GM12875 (cell line): ENCODE measurements around the gene COG2.

Experiments used
- H3K4me3 ChIP-seq: one replicate; pipeline ENCODE4 v1.5.1; 2011; ENCODE audit warnings: low read depth, low read length, control low read depth
- TF ChIP-seq, protein P1 (sequence below): IDR thresholded peaks from 2 replicates; pipeline ENCODE4 v1.5.1; 2011; ENCODE audit warnings: low read depth, mild to moderate bottlenecking, control low read depth, inconsistent platforms, low read length, moderate library complexity, borderline replicate concordance; ENCODE audit not compliant: insufficient read depth

Gene COG2, protein sequence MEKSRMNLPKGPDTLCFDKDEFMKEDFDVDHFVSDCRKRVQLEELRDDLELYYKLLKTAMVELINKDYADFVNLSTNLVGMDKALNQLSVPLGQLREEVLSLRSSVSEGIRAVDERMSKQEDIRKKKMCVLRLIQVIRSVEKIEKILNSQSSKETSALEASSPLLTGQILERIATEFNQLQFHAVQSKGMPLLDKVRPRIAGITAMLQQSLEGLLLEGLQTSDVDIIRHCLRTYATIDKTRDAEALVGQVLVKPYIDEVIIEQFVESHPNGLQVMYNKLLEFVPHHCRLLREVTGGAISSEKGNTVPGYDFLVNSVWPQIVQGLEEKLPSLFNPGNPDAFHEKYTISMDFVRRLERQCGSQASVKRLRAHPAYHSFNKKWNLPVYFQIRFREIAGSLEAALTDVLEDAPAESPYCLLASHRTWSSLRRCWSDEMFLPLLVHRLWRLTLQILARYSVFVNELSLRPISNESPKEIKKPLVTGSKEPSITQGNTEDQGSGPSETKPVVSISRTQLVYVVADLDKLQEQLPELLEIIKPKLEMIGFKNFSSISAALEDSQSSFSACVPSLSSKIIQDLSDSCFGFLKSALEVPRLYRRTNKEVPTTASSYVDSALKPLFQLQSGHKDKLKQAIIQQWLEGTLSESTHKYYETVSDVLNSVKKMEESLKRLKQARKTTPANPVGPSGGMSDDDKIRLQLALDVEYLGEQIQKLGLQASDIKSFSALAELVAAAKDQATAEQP

GRCh38 chr1:230642263-230642959, at the start of gene COG2:
COG2 (plus strand) TSS chr1:230642481; CDS start chr1:230642607, 126 bp downstream.
- TF ChIP-seq, protein P1, sequence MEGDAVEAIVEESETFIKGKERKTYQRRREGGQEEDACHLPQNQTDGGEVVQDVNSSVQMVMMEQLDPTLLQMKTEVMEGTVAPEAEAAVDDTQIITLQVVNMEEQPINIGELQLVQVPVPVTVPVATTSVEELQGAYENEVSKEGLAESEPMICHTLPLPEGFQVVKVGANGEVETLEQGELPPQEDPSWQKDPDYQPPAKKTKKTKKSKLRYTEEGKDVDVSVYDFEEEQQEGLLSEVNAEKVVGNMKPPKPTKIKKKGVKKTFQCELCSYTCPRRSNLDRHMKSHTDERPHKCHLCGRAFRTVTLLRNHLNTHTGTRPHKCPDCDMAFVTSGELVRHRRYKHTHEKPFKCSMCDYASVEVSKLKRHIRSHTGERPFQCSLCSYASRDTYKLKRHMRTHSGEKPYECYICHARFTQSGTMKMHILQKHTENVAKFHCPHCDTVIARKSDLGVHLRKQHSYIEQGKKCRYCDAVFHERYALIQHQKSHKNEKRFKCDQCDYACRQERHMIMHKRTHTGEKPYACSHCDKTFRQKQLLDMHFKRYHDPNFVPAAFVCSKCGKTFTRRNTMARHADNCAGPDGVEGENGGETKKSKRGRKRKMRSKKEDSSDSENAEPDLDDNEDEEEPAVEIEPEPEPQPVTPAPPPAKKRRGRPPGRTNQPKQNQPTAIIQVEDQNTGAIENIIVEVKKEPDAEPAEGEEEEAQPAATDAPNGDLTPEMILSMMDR = peak; percentile 99
- peak within 1 kb of the TSS; percentile 95 for H3K4me3 ChIP-seq

DNA sequence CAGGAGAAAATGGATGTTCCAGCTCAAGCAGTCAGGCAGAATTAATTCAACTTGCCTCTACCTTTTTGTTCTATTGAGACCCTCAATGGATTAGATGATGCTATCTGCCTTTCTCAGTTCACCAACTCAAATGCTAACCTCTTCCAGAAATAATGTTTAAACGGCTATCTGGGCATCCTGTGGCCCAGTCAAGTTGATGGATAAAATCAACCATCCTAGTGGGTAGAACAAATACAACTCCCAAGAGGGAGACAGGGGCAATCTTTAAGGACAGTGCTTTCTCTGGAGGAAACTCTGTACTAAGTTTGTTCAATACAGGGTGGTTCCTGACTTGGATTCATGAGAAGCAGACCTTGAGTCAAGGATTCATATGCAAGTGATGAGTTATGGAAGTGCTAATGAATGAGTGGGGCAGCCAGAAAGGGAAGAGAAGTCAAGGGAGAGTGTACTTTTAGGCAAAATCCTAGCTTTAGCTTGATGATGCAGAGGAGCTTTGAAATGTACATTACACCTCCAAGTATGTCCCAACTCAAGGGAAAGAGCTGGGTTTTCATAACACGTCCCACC, 49.4 kb upstream of the COG2 start:
- no peak overlapping the region for H3K4me3 ChIP-seq
- TF ChIP-seq, protein P1 = no peak

DNA sequence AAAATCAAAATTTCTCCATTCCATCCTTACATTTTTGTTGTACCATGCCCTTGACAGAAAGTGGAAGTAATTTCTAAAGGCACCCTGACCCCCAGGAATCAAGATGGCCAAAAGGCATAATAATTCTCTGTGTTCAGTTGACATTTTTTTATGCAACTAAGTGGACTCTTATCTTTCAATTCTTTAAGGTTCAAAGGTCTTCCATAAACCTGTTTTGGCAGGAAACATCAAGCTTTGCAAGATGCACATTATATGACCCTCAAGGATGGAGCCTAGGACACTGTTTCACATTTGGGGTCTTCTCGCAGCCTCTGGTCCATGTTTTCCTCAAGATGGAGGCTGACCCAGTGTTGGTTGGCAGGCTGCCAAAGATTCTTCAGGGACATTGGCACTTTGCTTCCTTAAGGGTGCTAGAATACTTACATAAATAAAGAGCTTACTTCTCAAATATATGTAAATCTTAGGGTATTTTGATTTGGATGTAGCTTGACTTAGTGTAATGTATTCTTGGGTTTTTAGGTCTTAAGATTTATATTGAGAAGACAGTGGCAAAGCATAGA, 48.0 kb upstream of the COG2 start:
- TF ChIP-seq, protein P1 = no peak
- H3K4me3 ChIP-seq = no peak overlapping the region

DNA sequence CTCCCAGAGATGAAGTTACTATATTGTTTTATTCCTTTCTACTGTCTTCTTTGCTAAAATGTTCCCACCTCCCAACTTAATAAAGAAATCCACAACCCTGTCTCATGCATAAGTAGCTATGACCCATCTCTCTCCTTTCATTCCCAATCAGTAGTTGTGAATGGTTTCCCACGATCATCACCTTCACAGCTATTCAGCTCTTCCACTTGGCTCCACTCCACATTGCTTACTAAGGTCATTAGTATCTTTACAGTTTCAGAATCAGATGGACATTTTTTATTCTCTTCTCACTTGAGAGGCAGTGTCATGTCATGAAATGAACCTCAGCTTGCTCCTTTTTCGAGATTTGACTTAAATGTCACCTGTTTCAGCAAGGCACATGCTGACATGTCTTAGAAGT, 47.1 kb upstream of the COG2 start:
- no peak overlapping the region for H3K4me3 ChIP-seq
- TF ChIP-seq, protein P1 = no peak

DNA sequence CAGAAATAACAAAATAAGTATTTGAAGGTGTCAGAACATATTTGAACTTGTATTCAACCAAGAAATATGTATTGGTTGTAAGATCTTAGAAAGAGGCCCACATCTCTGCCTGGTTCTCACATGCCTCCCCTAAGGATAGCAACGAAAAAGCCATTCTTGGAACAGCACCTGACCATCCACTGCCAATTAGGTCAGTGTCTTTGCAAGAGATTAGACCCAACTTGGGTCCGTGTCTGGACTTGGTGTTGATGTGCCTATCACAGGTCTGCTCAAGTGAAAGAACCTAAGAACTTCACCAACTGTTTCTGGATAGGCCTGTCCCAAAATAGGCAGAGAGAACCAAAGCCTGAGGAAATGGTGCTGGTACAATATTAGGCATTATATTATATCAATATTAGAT, 46.0 kb upstream of the COG2 start:
- no peak overlapping the region for H3K4me3 ChIP-seq
- TF ChIP-seq, protein P1 = no peak

DNA sequence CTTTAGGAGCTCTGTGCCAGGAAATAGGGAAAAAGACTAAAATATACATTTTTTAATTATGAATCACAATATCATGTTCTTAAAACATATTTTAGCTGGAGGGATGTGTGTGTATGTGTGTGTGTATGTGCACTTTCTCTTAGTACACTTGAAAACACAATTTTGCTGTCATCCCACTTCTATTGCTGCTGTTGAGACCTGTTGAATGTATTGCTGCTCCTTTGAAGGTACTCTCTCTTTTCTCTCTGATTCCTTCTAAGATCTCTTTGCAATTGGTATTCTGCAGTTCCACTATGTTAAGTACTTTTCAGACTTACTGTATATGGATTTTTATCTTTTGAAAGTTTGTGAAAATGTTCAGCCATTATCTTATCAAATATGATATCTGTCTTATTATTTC, 43.5 kb upstream of the COG2 start:
- H3K4me3 ChIP-seq = no peak overlapping the region
- TF ChIP-seq, protein P1 = no peak
